Measurements from ENCODE around the gene MTUS2. TPM values are rescaled to one million over a fixed set of nuclear protein-coding genes. Genes with fewer than 3 reads are reported as not detected.

MTUS2 gene
- total and polyA plus RNA-seq, 10 of the 15 experiments (the other 5 are each of a cell fraction or from before 2014, with no cell fraction given): under 0.01 to 0.05 (median 0.02) TPM; not detected in 6

GRCh38 chr13:28865149-28865744 lies 45.1 kb downstream of the MTUS2 start:
- 8% methylated on average over 5 of the region's 5 CpGs for WGBS (ENCODE audit: insufficient coverage, insufficient replicate concordance, low lambda C conversion rate, missing lambda C conversion rate)
- no TSS peak for BruUV-seq (replicated peaks)
- in situ Hi-C loops (cut with MboI) (no loop called here), intact Hi-C loops (cut with micrococcal nuclease; ENCODE audit: unreplicated experiment) (no loop called here)
- peak; percentile 18 for FAIRE-seq
- H3K27me3 ChIP-seq (replicated peaks in 1 of 2; ENCODE audit: control insufficient read depth in 2 of 2, insufficient read depth in 2 of 2, low read length in 1 of 2): no peaks in the 10 kb centered on the region
- H3K4me3 ChIP-seq: no peak overlapping the region
- H2AFZ ChIP-seq (ENCODE audit: control insufficient read depth, low read depth, low read length): no peak overlapping the region
- POLR2A ChIA-PET: no interaction called here
- no peaks in the 10 kb centered on the region for H3K4me1 ChIP-seq (ENCODE audit: control insufficient read depth, insufficient read depth, low read length)
- no peak for TF ChIP-seq ATF7 (IDR thresholded peaks at IDR 0.05; ENCODE audit: low read depth)
- TF ChIP-seq DPF2 (IDR thresholded peaks at IDR 0.05): no peak
- TF ChIP-seq GATAD2B (conservative IDR thresholded peaks at IDR 0.05; ENCODE audit: low read depth): no peak
- peak; percentile 66; the same call in 1 of the 2 replicates for TF ChIP-seq PAX5 (IDR thresholded peaks at IDR 0.05; ENCODE audit: borderline replicate concordance, low read depth, low read length)
- no peak for TF ChIP-seq SUPT20H (IDR thresholded peaks at IDR 0.05; ENCODE audit: borderline replicate concordance, control insufficient read depth, low read depth, low read length)
- no peak for TF ChIP-seq PAX8 (IDR thresholded peaks at IDR 0.05)
- no peak for TF ChIP-seq BMI1 (IDR thresholded peaks at IDR 0.05; ENCODE audit: borderline replicate concordance)
- no peak overlapping the region for H3K27ac ChIP-seq (ENCODE audit: control insufficient read depth, insufficient read depth)
- RAD21 ChIA-PET (ENCODE audit: unreplicated experiment): interaction anchor here (1.2 kb wide), 1 partner anchor 226 kb away, joined by 4 read pairs; no protein-coding TSS in a partner anchor
- H4K20me1 ChIP-seq (ENCODE audit: control insufficient read depth, insufficient read depth): no peaks in the 10 kb centered on the region
- DNase-seq (ENCODE audit: low read depth, low spot score): no peak
- SMC1A ChIA-PET (ENCODE audit: uncharacterized antibody, unreplicated experiment): interaction anchor here (0.8 to 1.4 kb wide), 3 partner anchors 10 to 147 kb away, joined by 3 read pairs; no protein-coding TSS in a partner anchor
- H3K9me3 ChIP-seq (replicated peaks; ENCODE audit: control insufficient read depth, insufficient read depth, low read length): no peaks in the 10 kb centered on the region
- no peak overlapping the region for H3K9ac ChIP-seq (ENCODE audit: control insufficient read depth, insufficient read depth, low read length)
- peak; percentile 40 for ATAC-seq
- no peaks in the 10 kb centered on the region for H3K79me2 ChIP-seq (ENCODE audit: control insufficient read depth, insufficient read depth, low read length)
- no peaks in the 10 kb centered on the region for H3K36me3 ChIP-seq (ENCODE audit: control insufficient read depth in 2 of 2, insufficient read depth in 2 of 2, low read length in 1 of 2)
- no peak overlapping the region for H3K4me2 ChIP-seq (ENCODE audit: control insufficient read depth, insufficient read depth)
- CTCF ChIA-PET: interaction anchor here (1.9 kb wide), 1 partner anchor 10 kb away, joined by 6 read pairs; no protein-coding TSS in a partner anchor

- no peaks in the 10 kb centered on the region for H3K36me3 ChIP-seq (ENCODE audit: control insufficient read depth in 2 of 2, insufficient read depth in 2 of 2, low read length in 1 of 2)
- no peak overlapping the region for H3K27ac ChIP-seq (ENCODE audit: control insufficient read depth, insufficient read depth)
- no peak for ATAC-seq
- H3K4me2 ChIP-seq (ENCODE audit: control insufficient read depth, insufficient read depth): no peak overlapping the region
- no peaks in the 10 kb centered on the region for H4K20me1 ChIP-seq (ENCODE audit: control insufficient read depth, insufficient read depth)
- no peaks in the 10 kb centered on the region; the same call in 2 of the 3 replicates for H3K9me3 ChIP-seq (replicated peaks; ENCODE audit: control insufficient read depth, insufficient read depth, low read length)
- no peak for DNase-seq (ENCODE audit: low read depth, low spot score)
- no peak overlapping the region for H3K4me3 ChIP-seq
- intact Hi-C loops (cut with micrococcal nuclease; ENCODE audit: unreplicated experiment) (no loop called here), in situ Hi-C loops (cut with MboI) (no loop called here)
- ChIA-PET CTCF (interaction anchor here (0.5 kb wide), 1 partner anchor 1657 kb away, joined by 3 read pairs; no protein-coding TSS in a partner anchor), SMC1A (ENCODE audit: uncharacterized antibody, unreplicated experiment) (interaction anchor here (1.3 kb wide), 1 partner anchor 10 kb away, joined by 3 read pairs; no protein-coding TSS in a partner anchor), POLR2A (no interaction called here), RAD21 (ENCODE audit: unreplicated experiment) (interaction anchor here (1.2 kb wide), 1 partner anchor 227 kb away, joined by 4 read pairs; no protein-coding TSS in a partner anchor)
- H3K27me3 ChIP-seq (replicated peaks in 1 of 2; ENCODE audit: control insufficient read depth in 2 of 2, insufficient read depth in 2 of 2, low read length in 1 of 2): no peaks in the 10 kb centered on the region
- no peaks in the 10 kb centered on the region for H3K4me1 ChIP-seq (ENCODE audit: control insufficient read depth, insufficient read depth, low read length)
- WGBS (ENCODE audit: insufficient coverage, insufficient replicate concordance, low lambda C conversion rate, missing lambda C conversion rate): 41% methylated on average over 7 of the region's 7 CpGs
- no peak for FAIRE-seq
- H2AFZ ChIP-seq (ENCODE audit: control insufficient read depth, low read depth, low read length): no peak overlapping the region
- H3K9ac ChIP-seq (ENCODE audit: control insufficient read depth, insufficient read depth, low read length): no peak overlapping the region
- H3K79me2 ChIP-seq (ENCODE audit: control insufficient read depth, insufficient read depth, low read length): no peaks in the 10 kb centered on the region
- BruUV-seq (replicated peaks): no TSS peak
- TF ChIP-seq NR2F1 (conservative IDR thresholded peaks at IDR 0.05) (no peak), ATF3 (IDR thresholded peaks at IDR 0.05; ENCODE audit: borderline replicate concordance, extremely low read depth, low read depth, low read length) (no peak), SREBF2 (IDR thresholded peaks at IDR 0.05; ENCODE audit: low read length) (no peak), CBFB (IDR thresholded peaks at IDR 0.05; ENCODE audit: low read depth) (no peak), EZH2 (IDR thresholded peaks at IDR 0.05; ENCODE audit: borderline replicate concordance, control insufficient read depth, low read depth, low read length) (no peak), BCL3 (IDR thresholded peaks at IDR 0.05; ENCODE audit: borderline replicate concordance, insufficient read depth, low read depth, low read length, poor library complexity, severe bottlenecking) (no peak), FOXK2 (IDR thresholded peaks at IDR 0.05) (no peak), EP300 (IDR thresholded peaks at IDR 0.05; ENCODE audit: borderline replicate concordance in 1 of 2, control insufficient read depth in 1 of 2, low read depth in 2 of 2, low read length in 2 of 2) (no peak), CHD4 (IDR thresholded peaks at IDR 0.05) (no peak), RCOR1 (conservative IDR thresholded peaks at IDR 0.05; ENCODE audit: low read depth, low read length) (no peak)
Measured at GRCh38 chr13:28865951-28866350, 45.8 kb downstream of the MTUS2 start.
